Fibroblast of pulmonary artery (primary cell): ENCODE data around the gene FBXL13.
"Not testable (repeated sequence)": the region's sequence is repeated elsewhere in the genome, so short reads cannot be mapped to it uniquely, and the experiment has no call there.

Source experiments
- DNase-seq: peaks from one replicate; pipeline ENCODE4 v3.0.0-alpha.2; 2010; ENCODE audit warnings: low read depth
- H3K4me3 ChIP-seq: replicated peaks from 2 replicates; pipeline ENCODE4 v1.5.1; 2011; ENCODE audit warnings: low read depth, mild to moderate bottlenecking, control low read depth, low read length, moderate library complexity
- CTCF ChIP-seq: IDR thresholded peaks from 2 replicates; pipeline ENCODE4 v1.5.1; 2011; ENCODE audit warnings: mild to moderate bottlenecking, control low read depth, low read length, inconsistent platforms; ENCODE audit errors: missing control alignments

The FBXL13 gene

GRCh38 chr7:102842284-102842683, 232.3 kb downstream of the FBXL13 start:
- no peak overlapping the region for H3K4me3 ChIP-seq
- DNase-seq = no peak
- TF ChIP-seq CTCF = no peak

- TF ChIP-seq CTCF = no peak
Observed at GRCh38 chr7:102841290-102841689, 233.3 kb downstream of the FBXL13 start.

GRCh38 chr7:102840404-102840803, 234.2 kb downstream of the FBXL13 start:
- no peak overlapping the region for H3K4me3 ChIP-seq
- DNase-seq = no peak
- no peak for TF ChIP-seq CTCF

More at GRCh38 chr7:102841290-102841689, 233.3 kb downstream of the FBXL13 start:
- H3K4me3 ChIP-seq = no peak overlapping the region
- peak; percentile 54 for DNase-seq

GRCh38 chr7:102838572-102839101, 236.0 kb downstream of the FBXL13 start:
- not testable (repeated sequence) for DNase-seq, H3K4me3 ChIP-seq

GRCh38 chr7:102837802-102838201, 236.8 kb downstream of the FBXL13 start:
- no peak for TF ChIP-seq CTCF
- DNase-seq = no peak

GRCh38 chr7:102836977-102837376, 237.6 kb downstream of the FBXL13 start:
- H3K4me3 ChIP-seq = no peak overlapping the region
- TF ChIP-seq CTCF = no peak
- no peak for DNase-seq

More at GRCh38 chr7:102837802-102838201, 236.8 kb downstream of the FBXL13 start:
- no peak overlapping the region for H3K4me3 ChIP-seq

- DNase-seq = peak; percentile 92
- no peak overlapping the region for H3K4me3 ChIP-seq
- TF ChIP-seq CTCF = no peak
Observed at GRCh38 chr7:102836191-102836919, 238.2 kb downstream of the FBXL13 start.
